RWPE2 (cell line): ENCODE measurements around the gene APOBEC3F.
"Not testable (repeated sequence)": the region's sequence is repeated elsewhere in the genome, so short reads cannot be mapped to it uniquely, and the experiment has no call there.

ENCODE experiments used
- ATAC-seq: fragments of 200-7000 bp; cut with Tn5 transposase; 3 replicates; pipeline ENCODE4 v1.9.1; 2021; ENCODE audit warnings: low read depth
- DNase-seq: peaks from one replicate; pipeline ENCODE4 v3.0.0-alpha.2; 2020; ENCODE audit warnings: low spot score
- H3K27ac ChIP-seq: fragments of 450-650 bp; 2 replicates; pipeline ENCODE4 v1.5.1; 2017; ENCODE audit warnings: mild to moderate bottlenecking; ENCODE audit not compliant: poor library complexity, severe bottlenecking
- H3K27me3 ChIP-seq: fragments of 250-450 bp; sonication (Bioruptor Pico); 2 replicates; pipeline ENCODE4 v1.5.1; 2021; ENCODE audit warnings: mild to moderate bottlenecking, moderate library complexity; ENCODE audit not compliant: insufficient read depth, poor library complexity, severe bottlenecking
- H3K36me3 ChIP-seq: fragments of 250-450 bp; sonication (Bioruptor Pico); 2 replicates; pipeline ENCODE4 v1.5.1; 2020; ENCODE audit warnings: low read depth, mild to moderate bottlenecking, moderate library complexity
- H3K4me1 ChIP-seq: fragments of 250-450 bp; sonication (Bioruptor Pico); 2 replicates; pipeline ENCODE4 v1.5.1; 2021; ENCODE audit warnings: mild to moderate bottlenecking, moderate library complexity; ENCODE audit not compliant: insufficient read depth, poor library complexity, severe bottlenecking
- H3K4me3 ChIP-seq: fragments of 250-450 bp; sonication (Bioruptor Pico); 2 replicates; pipeline ENCODE4 v1.5.1; 2021; ENCODE audit warnings: mild to moderate bottlenecking, moderate library complexity; ENCODE audit not compliant: severe bottlenecking
- H3K9me3 ChIP-seq: fragments of 250-450 bp; sonication (Bioruptor Pico); 2 replicates; pipeline ENCODE4 v1.5.1; 2021; ENCODE audit warnings: mild to moderate bottlenecking, moderate library complexity; ENCODE audit not compliant: severe bottlenecking
- CTCF ChIP-seq: fragments of 450-650 bp; IDR thresholded peaks from one replicate; pipeline ENCODE4 v1.5.1; 2017; ENCODE audit warnings: mild to moderate bottlenecking, moderate library complexity; ENCODE audit not compliant: poor library complexity, severe bottlenecking

APOBEC3F gene

GRCh38 chr22:39055658-39056057, 15.0 kb downstream of the APOBEC3F start:
- Histone ChIP-seq H3K36me3 (no peaks in the 10 kb centered on the region), H3K4me1 (no peaks in the 10 kb centered on the region), H3K9me3 (no peaks in the 10 kb centered on the region), H3K27ac (no peak overlapping the region), H3K27me3 (no peaks in the 10 kb centered on the region), H3K4me3 (no peak overlapping the region)
- no peak for ATAC-seq
- TF ChIP-seq CTCF = no peak
- no peak for DNase-seq

GRCh38 chr22:39061290-39061689, 20.6 kb downstream of the APOBEC3F start:
- not testable (repeated sequence) for ATAC-seq, H3K4me3 ChIP-seq, H3K27ac ChIP-seq, H3K36me3 ChIP-seq, DNase-seq, H3K4me1 ChIP-seq, H3K9me3 ChIP-seq, H3K27me3 ChIP-seq

- not testable (repeated sequence) for H3K36me3 ChIP-seq, H3K27me3 ChIP-seq, DNase-seq, ATAC-seq, H3K9me3 ChIP-seq, H3K27ac ChIP-seq, H3K4me3 ChIP-seq
- H3K4me1 ChIP-seq = peaks cover 13% of the 10 kb centered on the region
These were observed 21.3 kb downstream of the APOBEC3F start for GRCh38 chr22:39061951-39062350.

GRCh38 chr22:39063904-39064303, 23.2 kb downstream of the APOBEC3F start:
- H3K9me3 ChIP-seq, H3K4me3 ChIP-seq, DNase-seq, ATAC-seq, H3K36me3 ChIP-seq, H3K27ac ChIP-seq, H3K27me3 ChIP-seq: not testable (repeated sequence)
- peaks cover 13% of the 10 kb centered on the region for H3K4me1 ChIP-seq

- H3K4me1 ChIP-seq = peaks cover 13% of the 10 kb centered on the region
- peak overlapping the region; percentile 25 for H3K27ac ChIP-seq
- not testable (repeated sequence) for ATAC-seq, DNase-seq, H3K4me3 ChIP-seq, H3K27me3 ChIP-seq, H3K9me3 ChIP-seq, H3K36me3 ChIP-seq
These were observed 26.0 kb downstream of the APOBEC3F start for GRCh38 chr22:39066442-39067276.

GRCh38 chr22:39068033-39068785, 27.5 kb downstream of the APOBEC3F start:
- ATAC-seq (no peak), DNase-seq (no peak)
- Histone ChIP-seq H3K27me3 (no peaks in the 10 kb centered on the region), H3K4me1 (peaks cover 13% of the 10 kb centered on the region), H3K9me3 (no peaks in the 10 kb centered on the region), H3K27ac (no peak overlapping the region), H3K4me3 (no peak overlapping the region), H3K36me3 (no peaks in the 10 kb centered on the region)
- TF ChIP-seq CTCF = no peak
